Body of pancreas (tissue), 4 donors: ENCODE results near the gene SLC5A2.
"Not testable (repeated sequence)": the region's sequence is repeated elsewhere in the genome, so short reads cannot be mapped to it uniquely, and the experiment has no call there.

ENCODE experiments used
- CTCF ChIP-seq, 7 experiments: fragments of 450-650 bp in 4 of 7; fragments of 200-600 bp in 3 of 7; sonication (generic) in 3 of 7; IDR thresholded peaks; one replicate each; pipeline ENCODE4 v1.5.1; 2016 to 2019; ENCODE audit warnings: antibody characterized with exemption in 7 of 7
- POLR2A ChIP-seq, 3 donors: fragments of 450-650 bp; IDR thresholded peaks; one replicate each; pipeline ENCODE4 v1.6.1; 2016; ENCODE audit warnings: antibody characterized with exemption in 3 of 3, mild to moderate bottlenecking in 2 of 3

GRCh38 chr16:31539762-31540161, 56.8 kb downstream of the SLC5A2 start:
- TF ChIP-seq CTCF, POLR2A (IDR thresholded peaks at IDR 0.05): not testable (repeated sequence)
